ENCODE data around the gene ARL2. TPM values are rescaled to one million over a fixed set of nuclear protein-coding genes. Genes with fewer than 3 reads are reported as not detected.

ARL2 gene
- total and polyA plus RNA-seq, 2 donors (not counting 3 experiments of a cell fraction or from before 2014, with no cell fraction given), result 109 to 259 TPM

GRCh38 chr11:65058419-65059054, 44.6 kb downstream of the ARL2 start, which contains the start of gene NAALADL1:
NAALADL1 (minus strand) TSS chr11:65058553; CDS start chr11:65058521, 32 bp downstream.
- FAIRE-seq (no peak), DNase-seq (ENCODE audit: low read depth, low spot score) (no peak)
- CTCF ChIA-PET, result interaction anchor here (0.9 to 1.1 kb wide), 3 partner anchors 9 to 214 kb away, joined by 3 to 4 read pairs (median 3); partner anchors contain the start of gene CDC42BPG
- Histone ChIP-seq H3K4me3 (replicated peaks in 1 of 3; ENCODE audit: insufficient read depth in 1 of 3, low read depth in 1 of 3, low read length in 3 of 3) (no peak within 1 kb of the TSS), H4K20me1 (replicated peaks; ENCODE audit: control insufficient read depth, extremely low read depth, insufficient read depth, low read length) (no peaks in the 10 kb centered on the region), H3K36me3 (ENCODE audit: control insufficient read depth in 2 of 2, extremely low read depth in 1 of 2, insufficient read depth in 2 of 2, low read length in 2 of 2) (no peaks in the 10 kb centered on the region), H3K4me1 (ENCODE audit: control insufficient read depth, extremely low read depth, insufficient read depth, low read length) (no peaks in the 10 kb centered on the region), H3K27me3 (ENCODE audit: control insufficient read depth in 2 of 2, insufficient read depth in 2 of 2, low read length in 2 of 2) (no peaks in the 10 kb centered on the region), H2AFZ (ENCODE audit: low read depth, low read length) (no peak within 1 kb of the TSS), H3K9ac (replicated peaks; ENCODE audit: extremely low read depth, insufficient read depth, low read length) (no peak within 1 kb of the TSS), H3K27ac (ENCODE audit: insufficient read depth, low read depth, low read length) (no peak within 1 kb of the TSS), H3K4me2 (ENCODE audit: insufficient read depth, low read length) (no peak within 1 kb of the TSS), H3K79me2 (ENCODE audit: control insufficient read depth, insufficient read depth, low read length) (no peaks in the 10 kb centered on the region), H3K9me3 (replicated peaks; ENCODE audit: control insufficient read depth, insufficient read depth, low read length) (no peaks in the 10 kb centered on the region), H3K9me1 (replicated peaks; ENCODE audit: control insufficient read depth, extremely low read depth, insufficient read depth, low read length) (no peaks in the 10 kb centered on the region)
- dilution Hi-C loops (cut with MboI; ENCODE audit: extremely low pct_ligation_motif_present, low sequenced_read_pairs), result no loop called here
- TF ChIP-seq FOS (IDR thresholded peaks at IDR 0.05; ENCODE audit: borderline replicate concordance, insufficient read depth, low read length), result no peak
- no peak for TF ChIP-seq POLR2AphosphoS5 (IDR thresholded peaks at IDR 0.05; ENCODE audit: insufficient read depth, low read depth, low read length)
- TF ChIP-seq GATA2 (IDR thresholded peaks at IDR 0.05; ENCODE audit: insufficient read depth, insufficient read length, low read depth, low read length), result no peak
- TF ChIP-seq MYC (IDR thresholded peaks at IDR 0.05; ENCODE audit: low read depth, low read length), result no peak
- no peak for TF ChIP-seq CTCF (IDR thresholded peaks at IDR 0.05; ENCODE audit: extremely low read depth in 1 of 2, insufficient read depth in 1 of 2, low read depth in 1 of 2, low read length in 2 of 2)
- TF ChIP-seq POLR2A (IDR thresholded peaks at IDR 0.05; ENCODE audit: low read depth, low read length), result no peak
- TF ChIP-seq JUN (IDR thresholded peaks at IDR 0.05; ENCODE audit: borderline replicate concordance, insufficient read depth, insufficient read length, low read depth), result no peak
- no peak for TF ChIP-seq EZH2 (IDR thresholded peaks at IDR 0.05; ENCODE audit: borderline replicate concordance, low read depth, low read length, severe bottlenecking)
- TF ChIP-seq MAX (IDR thresholded peaks at IDR 0.05; ENCODE audit: insufficient read depth, insufficient read length), result no peak
- intact Hi-C loops (cut with micrococcal nuclease), result no loop called here
- BruUV-seq (replicated peaks), result no TSS peak
- POLR2A ChIA-PET, result interaction anchor here (0.5 kb wide), 1 partner anchor 14 kb away, joined by 4 read pairs; no protein-coding TSS in a partner anchor
